ENCODE data around the gene BAHD1. TPM values are rescaled to one million over a fixed set of nuclear protein-coding genes. Genes with fewer than 3 reads are reported as not detected.

Gene BAHD1
- polyA plus RNA-seq, 3 donors: 8.7 to 10.0 (median 9.8) TPM

DNA sequence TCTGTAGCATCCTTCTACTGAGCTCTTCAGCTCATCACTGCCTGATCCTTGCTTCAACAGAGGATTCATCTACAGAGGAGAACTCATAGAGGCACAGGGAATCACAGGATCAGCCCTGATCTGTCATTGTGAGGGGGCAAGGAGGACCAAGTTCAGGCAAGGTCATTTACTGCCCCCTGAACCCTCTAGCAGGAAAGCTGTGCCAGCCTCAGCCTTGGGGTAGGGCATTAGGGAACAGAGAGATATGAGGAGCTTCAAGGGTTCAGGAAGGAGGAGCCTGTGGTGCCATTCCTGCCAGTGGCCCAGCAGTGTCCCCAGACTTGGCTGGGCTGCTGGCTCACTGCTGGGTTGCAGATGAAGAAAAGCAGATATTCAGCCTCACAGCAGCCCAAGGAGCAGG, 38.3 kb downstream of the BAHD1 start:
- H3K27ac ChIP-seq (ENCODE audit: low read depth, low read length): no peak overlapping the region

DNA sequence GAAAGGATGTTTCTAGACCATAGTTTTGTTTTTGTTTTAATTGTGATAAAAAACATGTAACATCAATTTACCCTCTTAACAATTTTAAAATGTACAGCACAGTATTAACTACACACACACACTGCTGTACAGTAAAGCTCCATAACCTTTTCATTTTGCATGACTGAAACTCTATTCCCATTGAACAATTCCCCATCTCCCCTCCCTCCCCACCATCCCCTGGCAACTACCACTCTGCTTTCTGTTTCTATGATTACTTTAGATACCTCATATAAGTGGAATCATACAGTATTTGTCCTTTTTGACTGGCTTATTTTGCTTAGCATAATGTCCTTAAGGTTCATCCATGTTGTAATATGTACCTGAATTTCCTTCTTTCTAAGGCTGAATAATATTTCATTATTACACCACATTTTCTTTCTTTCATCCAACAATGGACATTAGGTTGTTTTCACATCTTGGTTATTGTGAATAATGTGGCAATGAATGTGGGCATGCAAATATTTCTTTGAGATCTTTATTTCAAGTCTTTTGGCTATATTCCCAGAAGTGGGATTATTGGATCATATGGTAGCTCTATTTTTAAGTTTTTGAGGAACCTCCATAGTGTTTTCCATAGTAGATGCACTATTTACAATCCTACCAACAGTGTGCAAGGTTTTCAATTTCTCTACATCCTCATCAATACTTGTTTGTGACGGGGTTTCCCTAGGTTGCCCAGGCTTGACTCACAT, 40.8 kb downstream of the BAHD1 start:
- no peak overlapping the region for H3K27ac ChIP-seq (ENCODE audit: low read depth, low read length)
- WGBS, 3 donors: 82 to 90% (median 86%) methylated on average over 1 of the region's 1 CpG

DNA sequence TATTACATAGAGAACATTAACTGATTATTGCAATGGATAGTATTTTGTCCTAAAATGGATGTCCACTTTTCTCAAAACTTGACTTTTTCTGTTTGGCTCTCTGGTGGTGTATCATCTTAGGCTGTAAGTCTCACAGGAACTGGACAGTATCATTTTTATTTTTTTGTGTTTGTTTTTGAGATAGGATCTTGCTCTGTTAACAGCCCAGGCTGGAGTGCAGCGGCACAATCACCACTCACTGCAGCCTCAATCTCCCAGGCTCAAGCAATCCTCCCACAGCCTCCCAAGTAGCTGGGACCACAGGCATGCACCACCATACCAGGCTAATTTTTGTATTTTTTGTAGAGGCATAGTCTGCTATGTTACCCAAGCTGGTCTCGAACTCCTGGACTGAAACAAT, 43.2 kb downstream of the BAHD1 start:
- WGBS, 3 donors: 90 to 93% (median 91%) methylated on average over 2 of the region's 2 CpGs
- no peak overlapping the region for H3K27ac ChIP-seq (ENCODE audit: low read depth, low read length)

DNA sequence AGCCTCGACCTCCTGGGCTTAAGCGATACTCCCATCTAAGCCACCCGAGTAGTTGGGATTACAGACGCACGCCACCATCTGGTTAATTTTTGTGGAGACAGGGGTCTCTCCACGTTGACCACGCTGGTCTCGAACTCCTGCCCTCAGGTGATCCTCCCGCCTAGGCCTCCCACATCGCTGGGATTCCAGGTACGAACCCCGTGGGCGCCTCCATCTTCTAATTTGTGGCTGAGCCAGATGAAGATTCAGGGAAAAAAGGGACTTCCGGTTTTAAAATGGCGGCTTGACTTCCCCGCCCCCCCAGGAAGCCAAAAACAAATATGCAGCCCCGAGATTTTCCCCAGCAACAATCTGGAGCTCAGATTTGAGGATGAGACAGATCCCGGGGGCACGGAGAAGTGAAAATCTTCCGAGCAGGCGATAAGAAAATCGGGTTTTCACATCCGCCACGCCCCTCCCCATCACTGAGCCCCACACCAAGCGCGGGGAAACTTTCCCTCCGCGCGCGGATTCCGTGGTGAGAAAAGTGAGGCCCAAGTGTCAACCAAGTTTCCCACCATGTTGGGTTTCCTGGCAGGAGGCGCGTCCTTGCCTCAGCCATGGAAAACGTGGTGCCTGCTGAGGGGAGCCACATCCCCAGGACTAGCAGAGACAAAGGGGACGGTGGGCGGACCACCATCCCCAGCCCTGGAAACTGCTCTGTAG, 45.5 kb downstream of the BAHD1 start:
- H3K27ac ChIP-seq (ENCODE audit: low read depth, low read length): no peak overlapping the region
- WGBS, 3 donors: 75 to 87% (median 84%) methylated on average over 36 of the region's 36 CpGs

DNA sequence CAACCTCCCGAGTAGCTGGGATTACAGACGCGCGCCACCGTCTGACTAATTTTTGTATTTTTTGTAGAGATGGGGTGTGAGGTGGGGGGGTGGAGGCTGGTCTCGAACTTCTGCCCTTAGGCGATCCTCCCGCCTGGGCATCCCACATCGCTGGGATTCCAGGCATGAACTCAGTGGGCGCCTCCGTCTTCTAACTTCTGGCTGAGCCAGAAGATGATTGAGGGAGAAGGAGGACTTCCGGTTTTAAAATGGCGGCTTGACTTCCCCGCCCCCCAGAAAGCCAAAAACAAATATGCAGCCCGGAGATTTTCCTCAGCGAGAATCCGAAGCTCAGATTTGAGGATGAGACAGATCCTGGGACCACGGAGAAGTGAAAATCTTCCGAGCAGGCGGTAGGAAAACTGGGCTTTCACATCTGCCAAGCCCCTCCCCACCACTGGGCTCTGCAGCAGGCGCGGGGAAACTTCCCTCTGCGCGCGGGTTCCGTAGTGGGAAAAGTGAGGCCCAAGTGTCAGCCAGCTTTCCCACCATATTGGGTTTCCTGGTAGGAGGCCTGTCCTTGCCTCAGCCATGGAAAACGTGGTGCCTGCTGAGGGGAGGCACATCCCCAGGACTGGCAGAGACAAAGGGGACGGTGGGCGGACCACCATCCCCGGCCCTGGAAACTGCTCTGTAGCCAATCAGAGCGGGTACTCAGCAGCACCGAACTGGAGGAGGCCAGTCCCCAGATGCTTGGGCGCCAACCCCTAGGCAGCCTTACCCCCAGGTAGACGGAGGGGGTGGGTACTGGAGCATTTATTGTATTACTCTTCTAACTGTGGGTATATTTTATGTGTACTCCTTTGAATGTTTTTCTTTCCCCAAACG, 47.3 kb downstream of the BAHD1 start:
- 88 to 92% (median 91%) methylated on average over 35 of the region's 35 CpGs for WGBS, 3 donors

DNA sequence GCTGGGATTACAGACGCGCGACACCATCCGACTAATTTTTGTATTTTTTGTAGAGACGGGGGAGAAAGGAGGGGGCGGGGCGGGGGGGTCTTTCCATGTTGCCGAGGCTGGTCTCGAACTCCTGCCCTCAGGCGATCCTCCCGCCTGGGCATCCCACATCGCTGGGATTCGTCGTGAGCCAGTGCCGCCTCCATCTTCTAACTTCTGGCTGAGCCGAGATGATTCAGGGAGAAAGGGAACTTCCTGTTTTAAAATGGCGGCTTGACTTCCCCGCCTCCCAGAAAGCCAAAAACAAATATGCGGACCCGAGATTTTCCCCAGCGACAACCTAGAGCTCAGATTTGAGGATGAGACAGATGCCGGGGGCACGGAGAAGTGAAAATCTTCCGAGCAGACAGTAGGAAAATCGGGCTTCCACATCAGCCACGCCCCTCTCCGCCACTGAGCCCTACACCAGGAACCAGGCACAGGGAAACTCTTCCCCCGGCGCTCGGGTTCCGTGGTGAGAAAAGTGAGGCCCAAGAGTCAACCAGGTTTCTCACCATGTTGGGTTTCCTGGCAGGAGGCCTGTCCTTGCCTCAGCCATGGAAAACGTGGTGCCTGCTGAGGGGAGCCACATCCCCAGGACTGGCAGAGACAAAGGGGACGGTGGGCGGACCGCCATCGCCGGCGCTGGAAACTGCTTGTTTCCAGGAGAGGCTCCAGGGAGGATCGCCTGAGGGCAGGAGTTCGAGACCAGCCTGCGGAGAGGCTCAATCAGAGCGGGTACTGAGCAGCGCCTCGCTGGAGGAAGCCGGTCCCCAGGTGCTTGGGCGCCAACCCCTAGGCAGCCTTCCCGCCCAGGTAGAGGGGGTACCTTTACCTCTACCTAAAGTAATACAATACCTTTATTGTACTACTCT, 48.8 kb downstream of the BAHD1 start:
- 86 to 88% (median 87%) methylated on average over 47 of the region's 47 CpGs for WGBS, 3 donors
- no peak overlapping the region for H3K27ac ChIP-seq (ENCODE audit: low read depth, low read length)

More for the DNA sequence above, 47.3 kb downstream of the BAHD1 start:
- H3K27ac ChIP-seq (ENCODE audit: low read depth, low read length): no peak overlapping the region

DNA sequence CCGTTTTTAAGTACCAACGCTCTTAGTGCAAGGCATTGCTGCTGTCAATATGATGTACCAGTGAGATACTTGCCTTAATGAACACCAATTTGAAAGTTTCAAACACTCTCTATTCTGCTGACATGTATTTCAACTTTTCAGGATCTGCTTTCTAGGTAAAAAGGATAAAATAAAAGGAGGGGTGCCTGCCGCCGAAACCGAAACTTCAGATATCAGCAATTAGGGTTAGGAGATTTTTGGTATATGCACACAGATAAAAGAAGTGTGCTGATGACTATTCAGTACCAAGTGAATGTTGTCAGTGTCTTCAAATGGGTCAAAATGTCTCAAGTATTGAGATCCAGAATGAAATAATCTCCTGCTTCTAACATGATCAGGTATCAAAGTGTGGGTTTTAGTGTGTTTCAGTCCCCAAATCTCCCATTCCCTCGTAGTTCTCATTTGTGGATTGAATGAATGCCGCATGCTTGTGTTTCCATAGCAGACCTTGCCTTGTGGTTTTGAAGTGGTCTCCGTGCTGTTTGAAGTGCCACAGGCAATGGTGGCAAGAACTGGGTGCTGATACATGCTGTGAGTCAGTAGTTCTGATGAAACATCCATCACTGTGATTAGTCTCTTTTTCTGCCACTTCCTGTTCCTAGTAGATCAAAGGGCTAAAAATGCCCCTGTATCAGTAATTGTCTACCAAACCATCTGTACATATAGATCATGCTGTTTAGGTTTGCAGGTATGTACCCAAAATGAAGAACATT, 52.5 kb downstream of the BAHD1 start:
- no peak overlapping the region for H3K27ac ChIP-seq (ENCODE audit: low read depth, low read length)
- WGBS, 3 donors: 80 to 83% (median 82%) methylated on average over 8 of the region's 8 CpGs

DNA sequence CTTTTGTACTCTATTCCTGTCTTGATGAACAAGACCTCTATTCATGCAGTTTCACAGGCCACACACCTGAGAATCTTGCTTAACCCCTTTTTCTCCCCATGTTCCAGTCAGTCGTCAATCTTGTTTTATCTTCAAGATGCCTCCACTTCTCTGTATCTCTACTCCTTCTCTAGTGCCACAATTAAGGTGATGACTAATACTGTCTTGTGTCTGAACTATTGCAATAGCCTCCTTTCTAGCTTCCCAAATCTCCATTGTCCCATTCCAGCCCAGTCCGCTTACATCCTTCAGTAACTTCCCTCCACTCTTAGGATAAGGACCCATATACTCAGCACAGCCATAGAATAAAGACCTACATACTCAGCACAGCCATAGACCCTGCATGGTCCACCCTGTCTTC, 54.8 kb downstream of the BAHD1 start:
- H3K27ac ChIP-seq (ENCODE audit: low read depth, low read length): no peak overlapping the region
- 94 to 98% (median 96%) methylated on average over 2 of the region's 2 CpGs for WGBS, 3 donors

DNA sequence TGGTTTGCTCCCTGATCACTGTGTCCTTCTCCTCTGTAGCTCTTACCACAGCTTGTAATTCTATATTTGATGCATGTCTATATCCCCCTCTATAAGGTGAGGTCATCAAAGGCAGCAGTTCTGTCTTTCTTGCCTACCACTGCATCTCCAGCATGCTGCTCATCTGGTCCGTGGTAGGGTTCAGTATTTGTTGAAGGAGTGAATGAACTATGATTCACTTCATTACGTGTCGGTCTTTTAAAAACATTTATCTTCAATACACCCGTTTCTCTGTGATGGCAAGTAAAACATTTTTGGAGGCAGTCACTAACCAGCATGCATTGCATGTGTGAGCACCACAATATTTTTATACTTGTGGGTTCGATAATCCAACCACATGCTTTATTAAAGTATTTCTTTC, 57.7 kb downstream of the BAHD1 start:
- H3K27ac ChIP-seq (ENCODE audit: low read depth, low read length): no peak overlapping the region
- WGBS, 3 donors: 73 to 79% (median 77%) methylated on average over 5 of the region's 5 CpGs

DNA sequence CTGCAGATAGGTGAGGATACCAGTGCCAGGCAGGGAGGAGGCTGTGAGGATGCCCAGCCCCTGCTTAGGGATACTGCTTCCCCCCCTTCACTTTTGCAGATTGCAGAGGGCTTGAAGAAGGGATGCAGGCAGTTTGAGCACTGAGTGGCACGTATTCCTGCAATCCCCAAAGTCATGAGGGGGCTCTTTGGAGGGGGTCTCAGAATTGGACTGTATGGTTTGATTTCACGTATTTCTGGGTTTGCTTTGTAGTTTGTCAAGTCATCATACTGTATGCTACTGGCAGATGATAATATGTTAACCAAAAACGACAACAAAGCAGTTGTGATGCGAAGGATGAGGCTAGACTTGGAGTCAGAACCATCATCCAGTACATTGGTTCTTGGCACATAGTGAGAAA, 58.1 kb downstream of the BAHD1 start:
- H3K27ac ChIP-seq (ENCODE audit: low read depth, low read length): no peak overlapping the region
- 74 to 77% (median 74%) methylated on average over 4 of the region's 4 CpGs for WGBS, 3 donors

DNA sequence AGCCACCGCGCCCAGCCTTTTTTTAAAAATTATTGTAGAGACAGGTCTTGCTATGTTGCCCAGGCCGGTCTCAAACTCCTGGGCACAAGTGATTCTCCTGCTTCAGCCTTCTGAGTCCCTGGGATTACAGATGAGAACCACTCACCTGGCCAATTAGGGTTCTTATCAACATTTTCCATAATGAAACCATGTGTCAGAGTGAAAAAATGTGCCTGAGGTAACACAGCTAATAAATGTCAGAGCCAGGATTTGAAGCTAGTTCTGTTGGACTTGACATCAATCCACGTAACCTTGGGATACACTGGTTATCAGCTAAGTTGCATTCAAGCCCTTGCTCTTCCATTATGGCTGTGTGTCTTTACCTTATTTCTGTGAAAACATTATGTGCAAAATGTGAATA, 59.2 kb downstream of the BAHD1 start:
- 69 to 94% (median 88%) methylated on average over 4 of the region's 4 CpGs for WGBS, 3 donors
- H3K27ac ChIP-seq (ENCODE audit: low read depth, low read length): no peak overlapping the region

DNA sequence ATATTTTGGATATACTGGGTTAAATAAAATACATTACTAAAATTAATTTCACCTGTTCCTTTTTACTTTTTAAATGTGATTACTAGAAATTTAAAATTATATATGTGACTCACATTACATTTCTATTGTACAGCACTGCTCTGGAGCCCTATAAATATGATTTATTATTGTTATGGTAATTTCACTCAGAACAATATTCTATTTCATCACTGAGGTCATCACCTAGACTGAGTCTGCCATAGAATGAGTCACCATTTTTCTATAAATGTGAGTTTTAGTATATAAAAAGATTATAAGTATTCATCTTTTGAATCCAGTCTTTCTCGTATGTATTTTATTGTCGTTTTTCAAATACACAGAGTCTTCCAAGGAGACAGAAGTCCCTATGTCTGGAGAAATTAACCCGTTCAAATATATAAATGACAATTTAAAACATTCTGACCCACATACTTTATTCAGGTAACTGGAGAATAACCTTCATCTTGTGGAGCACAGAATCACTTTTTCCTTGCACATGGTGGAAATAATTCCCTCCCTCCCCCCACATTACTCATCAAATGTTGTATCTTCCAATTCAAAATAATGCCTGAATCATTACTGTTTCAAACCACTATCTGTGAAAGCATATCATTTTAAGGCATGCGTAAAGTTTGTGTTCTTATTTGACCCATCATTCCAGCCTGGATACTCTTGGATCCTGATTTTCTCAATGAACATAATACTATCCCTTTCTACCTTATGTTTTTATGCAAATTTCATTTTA, 60.0 kb downstream of the BAHD1 start:
- 74 to 83% (median 76%) methylated on average over 4 of the region's 4 CpGs for WGBS, 3 donors
- H3K27ac ChIP-seq (ENCODE audit: low read depth, low read length): no peak overlapping the region

DNA sequence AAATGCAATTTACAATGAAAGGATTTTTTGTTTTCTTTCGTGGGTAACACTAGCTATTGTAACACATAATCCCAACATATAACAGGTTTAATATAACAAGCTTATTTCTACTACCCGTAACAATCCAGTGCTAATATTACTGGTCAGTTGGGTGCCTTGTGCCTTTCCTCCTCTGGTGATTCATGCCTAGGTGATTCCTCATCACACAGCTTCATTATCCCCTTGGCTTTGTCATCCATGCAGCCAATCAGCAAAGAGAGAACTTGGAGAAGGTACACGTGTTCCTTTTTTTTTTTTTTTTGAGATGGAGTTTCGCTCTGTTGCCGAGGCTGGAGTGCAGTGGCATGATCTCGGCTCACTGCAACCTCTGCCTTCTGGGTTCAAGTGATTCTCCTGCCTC, 60.7 kb downstream of the BAHD1 start:
- whole genome bisulfite sequencing, 3 donors: 79 to 84% (median 79%) methylated on average over 4 to 6 of the region's 6 CpGs
- no peak overlapping the region for H3K27ac ChIP-seq (ENCODE audit: low read depth, low read length)

DNA sequence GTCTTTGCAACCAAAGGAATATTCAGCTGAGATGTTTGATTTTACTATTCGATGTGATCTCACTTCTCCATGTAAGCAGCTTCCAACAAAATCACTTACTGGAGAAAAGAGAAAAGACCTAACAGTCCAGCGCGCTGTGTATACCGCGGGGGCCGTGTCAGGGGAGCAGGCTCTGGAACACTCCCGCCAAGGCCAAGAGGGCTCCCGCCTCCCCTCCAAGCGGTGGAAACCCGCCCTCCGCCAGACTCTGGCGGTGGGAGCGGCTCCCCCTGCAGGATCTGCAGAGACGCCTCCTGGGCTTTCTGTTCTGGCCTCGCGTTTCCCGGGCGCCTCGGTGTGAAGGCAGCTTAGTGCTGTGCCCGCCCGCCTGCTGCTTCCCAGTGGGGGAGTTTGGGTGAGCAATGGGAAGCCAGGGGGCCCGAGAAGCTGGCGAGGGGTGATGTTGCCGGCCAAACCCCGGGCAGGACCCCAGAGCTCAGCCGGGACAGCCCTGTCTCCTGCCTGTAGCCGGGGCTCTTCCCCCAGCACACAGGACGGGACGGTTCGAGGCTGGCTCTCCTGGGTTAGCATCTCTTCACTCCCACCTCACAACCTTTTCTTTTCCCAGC, 66.3 kb downstream of the BAHD1 start:
- 1 to 4% (median 2%) methylated on average over 30 of the region's 30 CpGs for WGBS, 3 donors

DNA sequence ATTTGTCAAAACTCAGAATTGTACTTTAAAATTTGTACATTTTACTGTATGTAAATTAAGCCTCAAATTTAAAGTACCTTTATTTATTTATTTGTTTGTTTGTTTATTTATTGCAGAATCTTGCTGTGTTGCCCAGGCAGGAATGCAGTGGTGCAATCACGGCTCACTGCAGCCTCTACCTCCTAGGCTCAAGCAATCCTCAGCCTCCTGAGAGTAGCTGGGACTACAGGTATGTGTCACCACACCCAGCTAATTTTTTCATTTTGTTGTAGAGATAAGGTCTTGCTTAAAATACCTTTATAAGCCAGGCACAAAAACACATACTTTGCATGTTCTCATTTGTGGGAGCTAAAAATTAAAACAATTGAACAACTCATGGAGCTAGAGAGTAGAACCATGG, 67.5 kb downstream of the BAHD1 start:
- 86 to 97% (median 94%) methylated on average over 1 of the region's 1 CpG for WGBS, 3 donors
- no peak overlapping the region for H3K27ac ChIP-seq (ENCODE audit: low read depth, low read length)

More for the DNA sequence above, 66.3 kb downstream of the BAHD1 start:
- no peak overlapping the region for H3K27ac ChIP-seq (ENCODE audit: low read depth, low read length)

DNA sequence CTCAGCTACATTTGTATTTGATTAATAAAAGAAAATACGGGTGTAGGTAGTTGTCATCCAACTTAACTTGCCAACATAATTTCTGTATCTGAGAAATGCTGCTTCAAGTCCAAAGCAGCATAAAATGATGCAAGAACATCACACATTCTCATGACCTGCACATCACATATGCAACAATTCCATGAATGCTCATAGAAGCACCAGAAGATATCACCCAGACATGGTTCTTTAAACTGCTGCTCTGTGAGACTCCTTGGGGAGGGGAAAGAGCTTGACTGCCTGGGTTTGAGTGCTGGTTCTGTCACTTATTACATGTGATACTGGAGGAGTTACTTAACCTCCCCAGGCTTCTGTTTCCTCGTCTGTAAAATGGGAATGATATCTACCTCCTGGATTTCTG, 69.4 kb downstream of the BAHD1 start:
- 76 to 87% (median 84%) methylated on average over 2 of the region's 2 CpGs for WGBS, 3 donors
- H3K27ac ChIP-seq (ENCODE audit: low read depth, low read length): no peak overlapping the region

DNA sequence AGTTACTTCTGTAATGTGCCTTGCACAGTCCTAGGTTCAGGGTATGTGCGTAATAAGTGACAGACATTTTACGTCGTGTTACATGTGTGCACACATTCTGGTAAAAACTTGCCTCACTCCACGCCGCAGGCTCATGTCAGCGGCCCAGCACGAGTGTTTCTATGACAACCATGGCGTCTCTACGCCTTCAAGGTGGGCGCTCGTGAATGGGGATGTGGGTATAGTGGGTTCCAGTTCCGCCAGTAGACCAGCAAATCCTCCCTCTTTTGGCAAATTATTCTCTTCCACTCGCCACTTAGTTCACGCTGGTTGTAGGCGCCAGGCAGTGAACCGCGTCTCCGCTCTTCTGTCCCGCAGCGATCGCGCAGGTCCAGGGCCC, 70.3 kb downstream of the BAHD1 start:
- no peak overlapping the region for H3K27ac ChIP-seq (ENCODE audit: low read depth, low read length)
- WGBS, 3 donors: 14 to 24% (median 14%) methylated on average over 22 of the region's 22 CpGs

Measured in adipose tissue (tissue), 3 donors.